GM19452 (cell line): ENCODE measurements around the gene STOML3.

Experiments used
- ATAC-seq: cut with Tn5 transposase; IDR thresholded peaks from one replicate; pipeline ENCODE4 v1.9.1; 2021; ENCODE audit not compliant: unreplicated experiment

Gene STOML3

DNA sequence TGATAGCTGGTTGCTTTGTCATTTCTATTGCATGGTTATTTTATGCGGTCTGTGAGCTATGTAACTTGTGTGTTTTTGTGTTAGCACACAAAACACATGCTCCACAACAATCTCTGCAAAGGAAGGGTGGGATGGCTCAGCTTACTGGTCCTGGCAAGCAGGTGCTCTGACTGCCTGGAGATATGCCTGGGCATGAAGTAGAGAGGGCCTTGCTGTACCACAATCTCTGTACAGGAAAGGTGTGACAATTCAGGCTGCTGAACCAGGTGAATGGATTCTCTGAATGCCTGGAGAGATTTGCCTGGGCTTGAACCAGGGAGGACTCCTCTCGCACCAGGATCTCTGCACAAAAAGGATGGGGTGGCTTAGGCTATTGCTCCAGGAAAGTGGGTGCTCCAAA lies 69.5 kb downstream of the STOML3 start:
- ATAC-seq, result no peak
